ENCODE measurements around the gene LPP.

- TF ChIP-seq RCOR1 (IDR thresholded peaks at IDR 0.05; ENCODE audit: insufficient replicate concordance, low read length) (no peak), POLR2A (IDR thresholded peaks at IDR 0.05; ENCODE audit: low read depth, low read length) (no peak), CTCF (conservative IDR thresholded peaks at IDR 0.05; ENCODE audit: low read depth, low read length) (no peak), MAZ (IDR thresholded peaks at IDR 0.05; ENCODE audit: borderline replicate concordance, low read depth, low read length) (no peak), MAFK (IDR thresholded peaks at IDR 0.05; ENCODE audit: low read depth, low read length) (no peak)
Observed at GRCh38 chr3:188472336-188472735, 318.4 kb downstream of the LPP start.
